ENCODE data around the gene FBXW10B. TPM values are rescaled to one million over a fixed set of nuclear protein-coding genes. Genes with fewer than 3 reads are reported as not detected.
A peak's percentile ranks its signal among the peaks of the same experiment; 100 is the strongest.
"Not testable (repeated sequence)": the region's sequence is repeated elsewhere in the genome, so short reads cannot be mapped to it uniquely, and the experiment has no call there.

The FBXW10B gene
- total and polyA plus RNA-seq, 2 donors from 2014 or later = 0.19 to 0.54 TPM

GRCh38 chr17:15623661-15624209 lies 4.2 kb upstream of the FBXW10B start:
- H3K36me3 ChIP-seq (ENCODE audit: control insufficient read depth in 2 of 3, insufficient read depth in 3 of 3, low read length in 3 of 3); H3K4me1 ChIP-seq (ENCODE audit: control insufficient read depth in 2 of 3, insufficient read depth in 2 of 3, low read depth in 1 of 3, low read length in 3 of 3); H3K27me3 ChIP-seq (ENCODE audit: control insufficient read depth, insufficient read depth, low read length); FAIRE-seq; H3K4me3 ChIP-seq (ENCODE audit: low read length in 3 of 3); H3K9me3 ChIP-seq (ENCODE audit: control insufficient read depth in 2 of 3, insufficient read depth in 1 of 3, low read length in 3 of 3); H3K27ac ChIP-seq (ENCODE audit: low read depth in 2 of 2, low read length in 2 of 2); intact Hi-C loops (cut with DNase I); H3K9ac ChIP-seq (ENCODE audit: low read length in 3 of 3); DNase-seq: not testable (repeated sequence)

- FAIRE-seq; H3K36me3 ChIP-seq (ENCODE audit: control insufficient read depth in 2 of 3, insufficient read depth in 3 of 3, low read length in 3 of 3); H3K9ac ChIP-seq (ENCODE audit: low read length in 3 of 3); DNase-seq; H3K27me3 ChIP-seq (ENCODE audit: control insufficient read depth, insufficient read depth, low read length); H3K27ac ChIP-seq (ENCODE audit: low read depth in 2 of 2, low read length in 2 of 2); intact Hi-C loops (cut with DNase I); H3K9me3 ChIP-seq (ENCODE audit: control insufficient read depth in 2 of 3, insufficient read depth in 1 of 3, low read length in 3 of 3); H3K4me3 ChIP-seq (ENCODE audit: low read length in 3 of 3); H3K4me1 ChIP-seq (ENCODE audit: control insufficient read depth in 2 of 3, insufficient read depth in 2 of 3, low read depth in 1 of 3, low read length in 3 of 3): not testable (repeated sequence)
Observed at GRCh38 chr17:15623255-15623654, 3.8 kb upstream of the FBXW10B start.

- intact Hi-C loops (cut with DNase I); DNase-seq; FAIRE-seq; H3K27me3 ChIP-seq (ENCODE audit: control insufficient read depth, insufficient read depth, low read length); H3K4me3 ChIP-seq (ENCODE audit: low read length in 3 of 3); H3K36me3 ChIP-seq (ENCODE audit: control insufficient read depth in 2 of 3, insufficient read depth in 3 of 3, low read length in 3 of 3); H3K9ac ChIP-seq (ENCODE audit: low read length in 3 of 3); H3K4me1 ChIP-seq (ENCODE audit: control insufficient read depth in 2 of 3, insufficient read depth in 2 of 3, low read depth in 1 of 3, low read length in 3 of 3); H3K27ac ChIP-seq (ENCODE audit: low read depth in 2 of 2, low read length in 2 of 2); H3K9me3 ChIP-seq (ENCODE audit: control insufficient read depth in 2 of 3, insufficient read depth in 1 of 3, low read length in 3 of 3): not testable (repeated sequence)
Observed at GRCh38 chr17:15622124-15622523, 2.6 kb upstream of the FBXW10B start.

GRCh38 chr17:15616828-15617227 lies 2.7 kb downstream of the FBXW10B start:
- intact Hi-C loops (cut with DNase I); FAIRE-seq; H3K9ac ChIP-seq (ENCODE audit: low read length in 3 of 3); H3K4me1 ChIP-seq (ENCODE audit: control insufficient read depth in 2 of 3, insufficient read depth in 2 of 3, low read depth in 1 of 3, low read length in 3 of 3); H3K36me3 ChIP-seq (ENCODE audit: control insufficient read depth in 2 of 3, insufficient read depth in 3 of 3, low read length in 3 of 3); H3K9me3 ChIP-seq (ENCODE audit: control insufficient read depth in 2 of 3, insufficient read depth in 1 of 3, low read length in 3 of 3); H3K4me3 ChIP-seq (ENCODE audit: low read length in 3 of 3); H3K27me3 ChIP-seq (ENCODE audit: control insufficient read depth, insufficient read depth, low read length); H3K27ac ChIP-seq (ENCODE audit: low read depth in 2 of 2, low read length in 2 of 2): not testable (repeated sequence)
- DNase-seq = peak in 1 of 5 donors; percentile 12

- intact Hi-C loops (cut with DNase I); H3K9ac ChIP-seq (ENCODE audit: low read length in 3 of 3); H3K27ac ChIP-seq (ENCODE audit: low read depth in 2 of 2, low read length in 2 of 2); H3K4me1 ChIP-seq (ENCODE audit: control insufficient read depth in 2 of 3, insufficient read depth in 2 of 3, low read depth in 1 of 3, low read length in 3 of 3); H3K9me3 ChIP-seq (ENCODE audit: control insufficient read depth in 2 of 3, insufficient read depth in 1 of 3, low read length in 3 of 3); H3K4me3 ChIP-seq (ENCODE audit: low read length in 3 of 3); FAIRE-seq; H3K36me3 ChIP-seq (ENCODE audit: control insufficient read depth in 2 of 3, insufficient read depth in 3 of 3, low read length in 3 of 3); H3K27me3 ChIP-seq (ENCODE audit: control insufficient read depth, insufficient read depth, low read length): not testable (repeated sequence)
- DNase-seq = peak in 2 of 5 donors; percentile 22 to 72
Observed at GRCh38 chr17:15615850-15616249, 3.7 kb downstream of the FBXW10B start.

DNA sequence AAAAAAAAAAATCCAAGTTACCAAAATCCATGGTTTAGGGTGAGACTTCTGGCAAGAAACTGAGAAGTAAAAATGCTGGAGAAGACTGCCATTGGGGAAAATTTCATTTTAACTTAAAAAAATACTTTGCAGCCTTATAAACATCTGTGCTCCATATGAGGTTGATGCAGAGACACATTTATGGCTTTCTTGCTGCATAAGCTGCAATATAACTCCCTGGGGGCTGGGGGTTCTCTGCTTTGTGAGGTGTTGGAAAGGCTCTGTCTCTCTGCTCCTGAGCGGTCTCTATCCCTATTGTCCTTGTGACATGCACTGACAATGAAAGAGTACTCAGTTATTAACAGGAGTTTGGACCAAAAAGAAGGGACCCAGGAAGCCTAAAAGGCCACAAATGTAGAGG lies 6.4 kb downstream of the FBXW10B start:
- DNase-seq = peak in 1 of 5 donors; percentile 13
- FAIRE-seq; H3K27ac ChIP-seq (ENCODE audit: low read depth in 2 of 2, low read length in 2 of 2); H3K4me1 ChIP-seq (ENCODE audit: control insufficient read depth in 2 of 3, insufficient read depth in 2 of 3, low read depth in 1 of 3, low read length in 3 of 3); H3K4me3 ChIP-seq (ENCODE audit: low read length in 3 of 3); H3K36me3 ChIP-seq (ENCODE audit: control insufficient read depth in 2 of 3, insufficient read depth in 3 of 3, low read length in 3 of 3); H3K27me3 ChIP-seq (ENCODE audit: control insufficient read depth, insufficient read depth, low read length); H3K9ac ChIP-seq (ENCODE audit: low read length in 3 of 3); H3K9me3 ChIP-seq (ENCODE audit: control insufficient read depth in 2 of 3, insufficient read depth in 1 of 3, low read length in 3 of 3); intact Hi-C loops (cut with DNase I): not testable (repeated sequence)

- H3K36me3 ChIP-seq (ENCODE audit: control insufficient read depth in 2 of 3, insufficient read depth in 3 of 3, low read length in 3 of 3); H3K27me3 ChIP-seq (ENCODE audit: control insufficient read depth, insufficient read depth, low read length); H3K4me1 ChIP-seq (ENCODE audit: control insufficient read depth in 2 of 3, insufficient read depth in 2 of 3, low read depth in 1 of 3, low read length in 3 of 3); intact Hi-C loops (cut with DNase I); H3K27ac ChIP-seq (ENCODE audit: low read depth in 2 of 2, low read length in 2 of 2); H3K9me3 ChIP-seq (ENCODE audit: control insufficient read depth in 2 of 3, insufficient read depth in 1 of 3, low read length in 3 of 3); FAIRE-seq; H3K9ac ChIP-seq (ENCODE audit: low read length in 3 of 3); DNase-seq; H3K4me3 ChIP-seq (ENCODE audit: low read length in 3 of 3): not testable (repeated sequence)
Observed at GRCh38 chr17:15592960-15593359, 26.5 kb downstream of the FBXW10B start.

DNA sequence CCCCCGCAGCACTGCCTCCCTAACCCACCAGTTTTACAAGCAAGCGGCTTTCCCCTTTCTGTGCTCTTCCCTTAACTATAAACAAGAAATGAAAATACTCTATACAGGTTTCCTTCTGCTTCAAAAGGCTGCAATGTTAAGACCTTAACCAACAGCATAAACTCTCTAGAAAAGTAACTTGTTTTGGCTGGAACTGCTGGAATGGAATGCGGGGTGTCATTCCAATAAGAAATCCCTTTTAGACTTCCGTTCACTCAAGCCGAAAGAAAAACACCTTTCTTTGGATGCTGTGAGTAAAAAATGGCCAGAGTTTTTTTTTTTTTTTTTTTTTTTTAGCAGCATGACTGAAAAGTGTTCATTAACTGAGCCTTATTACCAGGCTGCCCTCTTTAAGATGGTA lies 27.5 kb downstream of the FBXW10B start:
- H3K27me3 ChIP-seq (ENCODE audit: control insufficient read depth, insufficient read depth, low read length); H3K4me3 ChIP-seq (ENCODE audit: low read length in 3 of 3); FAIRE-seq; intact Hi-C loops (cut with DNase I); H3K9me3 ChIP-seq (ENCODE audit: control insufficient read depth in 2 of 3, insufficient read depth in 1 of 3, low read length in 3 of 3); H3K9ac ChIP-seq (ENCODE audit: low read length in 3 of 3); H3K27ac ChIP-seq (ENCODE audit: low read depth in 2 of 2, low read length in 2 of 2); H3K36me3 ChIP-seq (ENCODE audit: control insufficient read depth in 2 of 3, insufficient read depth in 3 of 3, low read length in 3 of 3); H3K4me1 ChIP-seq (ENCODE audit: control insufficient read depth in 2 of 3, insufficient read depth in 2 of 3, low read depth in 1 of 3, low read length in 3 of 3): not testable (repeated sequence)
- peak in 2 of 5 donors; percentile 27 to 63 for DNase-seq

DNA sequence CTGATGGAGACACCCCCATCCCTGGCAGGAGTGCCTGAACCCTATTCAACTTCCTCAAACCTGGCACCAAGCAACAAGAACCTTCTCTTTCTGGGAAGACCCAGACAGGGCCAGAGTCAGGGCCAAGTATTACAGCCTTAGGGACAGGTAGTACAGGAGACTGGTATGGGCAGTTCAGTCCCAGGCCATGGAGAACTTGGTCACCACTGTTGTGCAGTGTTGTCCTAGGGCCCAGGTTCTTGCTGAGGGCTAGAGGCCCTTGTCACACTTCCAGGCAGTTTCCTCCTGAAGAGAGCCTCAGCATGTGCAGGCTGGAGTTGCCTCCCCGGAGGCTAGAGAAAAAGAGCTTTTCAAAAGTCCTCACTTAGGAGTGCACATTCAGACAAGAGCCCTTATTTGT lies 28.7 kb downstream of the FBXW10B start:
- intact Hi-C loops (cut with DNase I) = not testable (repeated sequence)

More for the DNA sequence above, 28.7 kb downstream of the FBXW10B start:
- not testable (repeated sequence) for FAIRE-seq; H3K36me3 ChIP-seq (ENCODE audit: control insufficient read depth in 2 of 3, insufficient read depth in 3 of 3, low read length in 3 of 3); H3K9me3 ChIP-seq (ENCODE audit: control insufficient read depth in 2 of 3, insufficient read depth in 1 of 3, low read length in 3 of 3); H3K27me3 ChIP-seq (ENCODE audit: control insufficient read depth, insufficient read depth, low read length); H3K4me3 ChIP-seq (ENCODE audit: low read length in 3 of 3); H3K27ac ChIP-seq (ENCODE audit: low read depth in 2 of 2, low read length in 2 of 2); H3K9ac ChIP-seq (ENCODE audit: low read length in 3 of 3); DNase-seq; H3K4me1 ChIP-seq (ENCODE audit: control insufficient read depth in 2 of 3, insufficient read depth in 2 of 3, low read depth in 1 of 3, low read length in 3 of 3)
